Measurements from ENCODE around the gene COMMD9. TPM values are rescaled to one million over a fixed set of nuclear protein-coding genes. Genes with fewer than 3 reads are reported as not detected.
"Not testable (repeated sequence)": the region's sequence is repeated elsewhere in the genome, so short reads cannot be mapped to it uniquely, and the experiment has no call there.

COMMD9 gene
- 28.0 and 29.3 TPM in 2 replicates for total RNA-seq (2014; rRNA removed; shearing (Covaris generic))
- polyA plus RNA-seq (2014; cell fraction: nucleus; rRNA removed) = 21.3 and 25.4 TPM in 2 replicates

DNA sequence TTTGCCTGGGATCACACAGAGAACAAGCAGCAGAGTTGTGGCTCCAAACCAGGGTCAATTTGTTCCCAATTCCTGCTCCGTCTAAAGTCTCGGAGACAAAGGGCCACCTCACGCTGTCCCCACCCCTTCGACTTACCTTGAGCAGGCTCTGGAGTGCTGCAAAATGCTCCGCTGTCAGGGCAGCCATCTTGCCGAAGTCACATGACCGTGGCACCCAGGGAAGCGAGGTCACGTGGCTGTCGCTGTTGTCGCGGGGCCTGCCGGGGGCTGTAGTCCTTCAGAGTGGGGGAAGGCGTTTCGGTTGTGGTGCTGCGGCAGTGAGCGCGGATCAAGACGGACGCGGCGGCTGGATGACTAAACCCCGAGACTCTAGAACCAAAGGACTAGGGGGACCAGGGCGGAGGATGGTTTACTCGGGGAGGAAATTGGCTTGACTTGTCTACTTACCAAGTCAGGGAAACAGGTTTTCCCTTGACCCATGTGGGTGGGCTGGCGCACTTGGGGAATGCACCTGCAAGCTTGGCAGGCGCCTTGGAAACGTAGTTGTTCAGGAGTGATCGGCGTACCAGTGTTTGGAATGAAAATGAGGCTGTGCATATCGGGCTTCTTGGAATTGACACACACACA, at the start of gene COMMD9:
TSS of gene COMMD9 (minus strand) at position 199 of the 627 bp plus-strand sequence. CDS start at position 187, 12 bp downstream.
- DNase-seq (ENCODE audit: extremely low read depth, low read depth) = peak; percentile 82

DNA sequence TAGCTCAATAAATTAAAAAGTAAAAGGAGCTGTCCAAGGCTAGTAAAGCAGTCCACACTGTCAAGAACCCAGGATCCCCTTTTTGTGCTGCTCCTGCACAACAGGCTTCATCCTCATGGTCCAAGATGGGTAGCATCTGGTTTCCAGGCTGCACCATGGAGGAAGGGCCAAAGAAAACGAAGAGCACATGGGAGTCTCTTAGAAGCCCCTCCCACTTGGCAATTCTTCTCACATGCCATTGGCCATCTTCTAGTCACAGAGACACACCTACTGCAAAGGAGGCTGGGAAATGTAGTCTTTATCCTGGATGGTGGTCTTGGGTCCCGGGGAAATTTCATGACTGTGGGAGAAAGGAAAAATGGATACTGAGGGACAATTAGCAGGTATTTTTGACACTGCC, 44.7 kb upstream of the COMMD9 start:
- DNase-seq (ENCODE audit: extremely low read depth, low read depth) = no peak

- DNase-seq (ENCODE audit: extremely low read depth, low read depth) = no peak
Measured at GRCh38 chr11:36333468-36333867, 44.2 kb upstream of the COMMD9 start.

DNA sequence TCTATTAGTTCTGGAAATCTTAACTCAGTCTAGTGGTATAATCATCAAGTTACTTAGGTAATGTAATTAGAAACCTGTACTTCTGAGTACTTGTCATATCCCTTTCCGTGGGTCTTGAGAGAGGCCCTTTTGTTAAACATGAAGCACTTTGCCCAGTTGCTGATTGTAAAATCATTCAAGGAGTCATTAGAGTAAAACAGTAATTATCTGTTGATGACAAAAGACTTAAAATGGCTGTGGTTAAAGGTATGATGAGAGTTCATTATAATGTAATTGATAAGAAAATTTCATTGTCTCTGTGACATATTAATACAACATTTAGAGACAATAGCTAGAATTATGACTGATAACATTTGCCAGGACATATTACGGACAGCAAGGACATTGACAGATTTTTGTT, 41.2 kb upstream of the COMMD9 start:
- DNase-seq (ENCODE audit: extremely low read depth, low read depth) = no peak

DNA sequence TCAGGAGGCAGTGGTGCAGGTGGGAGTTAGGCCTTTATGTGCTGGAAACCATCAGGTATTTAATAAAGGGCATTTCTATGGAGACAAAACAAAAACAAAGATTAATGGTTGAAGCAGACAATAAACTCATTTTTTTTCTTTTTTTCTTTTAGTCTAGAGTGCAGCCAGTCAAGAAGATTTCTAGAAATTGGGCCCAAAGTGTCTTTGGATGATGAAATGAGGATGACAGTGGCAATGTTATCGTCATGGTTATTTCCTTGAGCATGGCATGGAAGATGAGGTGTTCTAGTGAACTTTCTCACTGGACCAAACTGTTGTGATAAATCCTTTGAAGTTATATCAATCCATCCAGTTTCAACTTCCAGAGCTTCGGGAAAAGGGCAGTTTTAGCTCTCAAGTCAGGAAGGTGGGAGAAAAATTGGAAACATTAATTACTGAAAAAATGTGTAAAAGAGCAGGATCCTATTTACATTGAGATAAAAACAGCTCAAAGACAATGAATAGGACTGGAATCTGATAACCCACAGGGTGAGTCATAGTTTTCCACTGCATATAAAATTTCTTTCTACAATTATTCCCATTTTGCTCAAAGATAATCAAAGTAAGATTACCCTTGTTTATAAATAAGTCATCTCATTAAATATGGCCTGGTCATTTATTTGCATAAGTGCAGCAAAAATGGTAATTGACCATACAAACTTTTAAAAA, 39.9 kb upstream of the COMMD9 start:
- no peak for DNase-seq (ENCODE audit: extremely low read depth, low read depth)

DNA sequence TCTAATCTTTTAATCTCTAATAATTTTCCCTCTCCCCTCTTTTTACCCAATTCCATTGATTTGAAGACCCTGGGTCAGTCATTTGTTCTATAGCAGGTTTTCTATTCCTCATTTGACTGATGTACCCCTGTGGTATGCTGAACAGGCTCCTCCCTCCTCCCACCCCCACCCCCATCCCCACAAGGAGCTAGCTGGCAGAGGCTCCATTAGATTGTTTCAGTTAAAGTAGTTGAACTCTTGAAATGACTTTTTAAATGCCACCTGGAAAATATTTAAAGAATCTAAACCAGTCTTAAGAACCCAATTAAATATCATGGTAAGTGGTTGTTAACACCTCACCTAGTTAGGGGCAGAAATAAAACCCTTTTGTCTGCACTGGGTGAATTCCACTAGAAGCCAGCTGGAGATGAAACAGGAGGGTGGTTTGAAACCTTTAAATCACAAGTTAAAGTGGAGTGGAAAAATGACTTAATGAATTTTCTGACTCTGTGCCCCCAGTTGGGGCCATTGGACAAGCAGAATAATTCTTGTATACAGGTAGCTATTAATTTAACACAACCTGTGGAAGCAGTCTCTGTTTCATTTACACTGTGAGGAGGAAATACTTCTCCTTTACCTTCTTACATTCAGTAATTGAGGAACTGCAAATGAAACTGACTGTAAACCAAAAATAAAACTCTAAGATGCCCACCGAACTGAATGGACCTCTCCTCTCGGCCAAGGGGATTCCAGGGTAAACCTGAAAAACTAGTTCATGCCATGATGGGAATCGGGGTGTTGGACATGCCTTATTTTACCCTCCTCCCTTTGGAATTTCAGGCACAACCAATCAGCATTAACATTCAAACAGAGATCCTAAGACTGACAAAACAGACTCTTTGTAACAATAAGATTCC, 37.5 kb upstream of the COMMD9 start:
- DNase-seq (ENCODE audit: extremely low read depth, low read depth) = no peak

- DNase-seq (ENCODE audit: extremely low read depth, low read depth) = not testable (repeated sequence)
Measured at GRCh38 chr11:36325403-36325802, 36.2 kb upstream of the COMMD9 start.

GRCh38 chr11:36324956-36325355, 35.7 kb upstream of the COMMD9 start:
- not testable (repeated sequence) for DNase-seq (ENCODE audit: extremely low read depth, low read depth)

- DNase-seq (ENCODE audit: extremely low read depth, low read depth) = no peak
Measured at GRCh38 chr11:36317992-36318391, 28.8 kb upstream of the COMMD9 start.

DNA sequence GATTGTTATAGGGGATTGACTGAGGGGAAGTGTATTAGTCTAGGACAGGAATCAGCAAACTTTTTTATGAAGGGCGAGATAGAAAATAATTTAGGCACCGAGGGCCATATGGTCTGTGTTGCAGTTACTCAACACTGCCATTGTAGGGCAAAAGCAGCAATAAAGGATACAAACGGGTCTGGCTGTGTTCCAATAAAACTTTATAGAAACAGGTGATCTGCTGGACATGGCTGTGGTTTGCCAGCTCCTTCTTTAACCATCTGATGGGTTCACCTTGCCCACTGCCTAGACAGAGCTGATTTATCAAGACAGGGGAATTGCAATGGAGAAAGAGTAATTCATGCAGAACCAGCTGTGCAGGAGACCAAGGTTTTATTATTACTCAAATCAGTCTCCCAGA, 26.8 kb upstream of the COMMD9 start:
- no peak for DNase-seq (ENCODE audit: extremely low read depth, low read depth)

DNA sequence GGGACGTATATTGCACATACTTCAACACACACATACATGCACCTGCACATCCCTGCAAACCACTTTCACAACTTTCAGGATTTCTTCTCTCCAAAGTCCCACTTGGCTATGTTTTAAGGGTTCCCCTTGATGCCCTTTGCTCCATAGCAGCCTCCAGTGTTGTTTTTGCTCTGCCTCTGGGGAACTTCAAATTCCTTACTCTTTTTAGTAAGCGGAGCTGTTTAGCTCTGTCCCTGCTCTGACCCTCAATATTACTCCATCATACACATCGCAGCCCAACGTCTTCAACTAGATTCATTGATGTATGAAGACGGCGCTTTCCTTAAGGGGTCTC, 25.2 kb upstream of the COMMD9 start:
- DNase-seq (ENCODE audit: extremely low read depth, low read depth) = no peak

DNA sequence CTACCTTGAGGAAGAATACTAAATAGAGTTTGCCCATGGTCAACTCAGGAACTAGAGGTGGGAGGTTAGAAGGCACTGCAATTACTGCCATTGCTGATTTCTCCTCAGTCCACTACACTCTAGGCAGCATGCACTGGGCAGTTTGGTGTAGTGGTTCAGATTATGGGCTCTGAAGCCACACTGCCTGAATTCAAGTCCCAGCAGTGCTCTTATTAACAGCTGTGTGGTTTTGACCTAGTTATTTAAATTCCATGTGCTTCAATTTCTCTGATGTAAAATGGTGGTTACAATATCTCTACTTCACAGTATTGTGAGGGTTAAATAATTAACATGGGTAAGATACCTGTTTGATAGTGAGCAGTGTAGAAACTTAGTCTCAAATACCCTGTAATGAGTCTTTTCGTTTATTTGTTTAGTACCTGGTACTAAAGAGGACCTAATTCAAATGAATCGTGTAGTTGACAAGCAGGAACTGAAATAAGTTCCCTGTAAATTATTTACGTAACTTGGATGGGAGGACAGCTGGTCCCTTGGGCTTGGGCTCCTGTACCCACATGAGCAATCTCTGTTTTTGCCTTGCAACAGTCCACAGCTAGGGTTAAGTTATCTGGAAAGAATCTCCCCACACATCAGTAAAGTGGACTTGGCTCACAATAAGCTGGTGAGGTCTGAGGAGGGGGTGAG, 24.7 kb upstream of the COMMD9 start:
- no peak for DNase-seq (ENCODE audit: extremely low read depth, low read depth)

GRCh38 chr11:36312611-36313472, 23.6 kb upstream of the COMMD9 start:
- DNase-seq (ENCODE audit: extremely low read depth, low read depth) = no peak

DNA sequence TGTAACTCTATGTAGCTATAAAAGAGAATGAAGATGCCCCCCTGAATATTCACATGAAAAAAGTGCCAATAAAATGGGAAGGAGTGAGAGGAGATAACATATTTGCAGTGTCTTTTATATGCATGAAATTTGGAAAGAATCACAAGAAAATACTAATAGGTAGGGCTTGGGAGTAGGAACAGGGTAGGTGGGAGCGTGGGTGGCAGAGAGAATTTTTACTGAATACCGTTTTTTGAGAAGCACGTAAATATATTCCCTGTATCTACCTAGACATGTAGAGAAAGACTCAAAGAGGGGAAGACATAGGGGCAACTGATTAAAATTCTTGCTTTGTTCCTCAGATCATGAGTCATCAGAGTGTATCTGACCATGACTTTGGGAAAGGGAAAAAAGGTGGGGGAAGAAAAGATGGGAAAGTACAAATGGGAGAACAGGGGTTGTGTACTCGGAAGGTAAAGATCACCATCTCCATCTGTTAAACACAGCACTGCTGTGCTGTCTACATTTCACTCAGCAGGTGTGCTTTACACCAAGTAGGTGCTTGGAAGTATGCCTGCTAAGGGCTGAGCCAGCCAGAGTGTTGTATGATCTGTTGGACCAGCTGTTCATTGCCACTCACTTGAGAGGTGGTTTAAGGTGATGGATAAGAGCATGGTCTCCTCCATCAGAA, 22.8 kb upstream of the COMMD9 start:
- DNase-seq (ENCODE audit: extremely low read depth, low read depth) = no peak

- no peak for DNase-seq (ENCODE audit: extremely low read depth, low read depth)
Measured at GRCh38 chr11:36309779-36310178, 20.6 kb upstream of the COMMD9 start.

GRCh38 chr11:36308577-36308976, 19.4 kb upstream of the COMMD9 start:
- DNase-seq (ENCODE audit: extremely low read depth, low read depth) = no peak

DNA sequence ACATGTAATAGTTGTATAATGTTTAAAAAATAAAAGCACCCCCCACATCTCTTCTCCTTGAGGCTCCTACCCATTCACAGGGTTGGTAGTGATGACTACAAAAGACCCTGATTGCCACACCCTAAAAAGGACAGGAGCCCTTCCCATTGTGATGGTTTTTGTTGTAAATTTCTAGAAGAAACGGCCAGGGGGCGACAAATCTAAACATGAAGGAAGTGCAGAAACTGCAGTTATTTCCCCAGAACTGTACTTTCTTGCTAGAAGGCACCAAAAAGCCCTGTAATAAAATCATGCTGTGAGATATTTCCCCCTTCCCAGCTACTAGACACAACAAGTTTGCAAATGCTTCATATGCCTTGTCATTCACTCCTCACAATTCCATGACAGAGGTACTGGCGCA, 17.7 kb upstream of the COMMD9 start:
- peak; percentile 31 for DNase-seq (ENCODE audit: extremely low read depth, low read depth)

DNA sequence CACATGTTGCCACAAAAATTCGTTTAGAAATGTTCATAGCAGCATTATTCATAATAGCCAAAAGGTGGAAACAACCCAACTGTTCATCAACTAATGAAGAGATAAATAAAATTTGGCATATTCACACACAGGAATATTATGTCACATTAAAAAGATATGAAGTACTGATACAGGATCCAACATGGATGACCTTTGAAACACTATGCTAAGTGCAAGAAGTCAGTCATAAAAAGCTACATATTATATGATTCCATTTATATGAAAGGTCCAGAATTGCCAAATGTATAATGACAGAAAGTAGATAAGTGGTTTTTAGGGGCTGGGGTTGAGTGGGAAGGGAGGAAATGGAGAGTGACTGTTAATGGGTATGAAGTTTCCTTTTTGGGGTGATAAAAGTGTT, 15.8 kb upstream of the COMMD9 start:
- no peak for DNase-seq (ENCODE audit: extremely low read depth, low read depth)

DNA sequence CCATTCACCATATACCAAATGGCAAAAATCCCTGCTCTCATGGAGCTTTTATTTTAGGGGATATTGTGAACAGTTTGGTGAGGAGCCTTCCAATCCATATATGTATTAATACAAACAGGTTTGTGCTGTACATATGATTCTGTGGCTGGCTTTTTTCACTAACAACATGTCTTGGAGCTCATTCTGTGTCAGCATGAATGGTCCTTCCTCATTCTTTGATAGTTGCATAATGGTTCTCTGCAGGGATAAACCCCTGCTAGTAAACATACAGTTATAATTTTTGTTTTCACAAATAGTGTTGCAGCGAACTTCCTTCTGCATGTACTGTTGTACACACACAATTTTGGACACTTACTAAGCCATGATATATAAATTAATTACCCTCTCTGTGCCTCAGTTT, 15.1 kb upstream of the COMMD9 start:
- no peak for DNase-seq (ENCODE audit: extremely low read depth, low read depth)

Measured in NCI-H460 (cell line).